HCT116 (cell line): Measurements from ENCODE around the gene CHID1. TPM values are rescaled to one million over a fixed set of nuclear protein-coding genes. Genes with fewer than 3 reads are reported as not detected.
A peak's percentile ranks its signal among the peaks of the same experiment; 100 is the strongest.

Experiments
- ATAC-seq: fragments of 200-7000 bp; cut with Tn5 transposase; 2 replicates; pipeline ENCODE4 v1.9.1; 2020; ENCODE audit warnings: mild to moderate bottlenecking, moderate library complexity
- BruUV-seq: library from RNA; stranded (reverse); fragments of 400-500 nt; replicated peaks from 2 replicates; lab custom pipeline; 2021; lab: Mats Ljungman, UMichigan
- CTCF ChIA-PET: fragments of 300-600 bp; sonication (Branson Sonifier 250); formaldehyde crosslinking; loops from one replicate; lab custom pipeline; 2021; ENCODE audit warnings: antibody characterized with exemption; lab: Charles Lee
- POLR2A ChIA-PET: fragments of 300-600, 350-600 bp; sonication (Branson Sonifier 250); formaldehyde crosslinking; loops from one replicate; lab custom pipeline; 2021; ENCODE audit warnings: antibody characterized with exemption; lab: Charles Lee
- RAD21 ChIA-PET, 2 experiments: fragments of 300-600 bp; sonication (Branson Sonifier 250); formaldehyde crosslinking; loops; one replicate each; lab custom pipeline; 2023; ENCODE audit warnings: low total read pairs in 2 of 2; ENCODE audit not compliant: uncharacterized antibody in 2 of 2, unreplicated experiment in 2 of 2, low non-redundant PET in 1 of 2; lab: Charles Lee
- DNase-seq: peaks from one replicate; pipeline ENCODE4 v3.0.0-alpha.2; 2010; ENCODE audit warnings: low read depth, low spot score
- H2AFZ ChIP-seq: fragments of 200-600 bp; shearing (Covaris generic), sonication (generic); 2 replicates; pipeline ENCODE4 v1.6.1; 2017; ENCODE audit warnings: low read depth, mixed run types, mixed read lengths, antibody characterized with exemption, low read length; ENCODE audit not compliant: poor library complexity, severe bottlenecking
- H3K27ac ChIP-seq: 2 replicates; pipeline ENCODE4 v1.5.1; 2012; ENCODE audit warnings: low read depth, low read length
- H3K27me3 ChIP-seq: fragments of 200-600 bp; sonication (generic); 2 replicates; pipeline ENCODE4 v1.6.1; 2016; ENCODE audit warnings: mixed run types, low read length, mixed read lengths; ENCODE audit not compliant: insufficient read depth
- H3K36me3 ChIP-seq, 2 experiments: fragments of 200-500 bp in 1 of 2; fragments of 200-600 bp in 1 of 2; sonication (Bioruptor generic) in 1 of 2; sonication (generic) in 1 of 2; 2 replicates each; pipeline versions ENCODE4 v1.5.1 to v1.6.1; 2014 to 2016; ENCODE audit warnings: low read length in 2 of 2, inconsistent platforms in 1 of 2, mixed read lengths in 1 of 2, mixed run types in 1 of 2; ENCODE audit not compliant: insufficient read depth in 2 of 2, control insufficient read depth in 1 of 2
- H3K4me1 ChIP-seq, 2 experiments: fragments of 200-600 bp in 1 of 2; sonication (generic) in 1 of 2; 2 replicates each; pipeline versions ENCODE4 v1.5.1 to v1.6.1; 2012 to 2017; ENCODE audit warnings: low read length in 2 of 2, inconsistent platforms in 1 of 2, mild to moderate bottlenecking in 1 of 2, mixed read lengths in 1 of 2, mixed run types in 1 of 2, moderate library complexity in 1 of 2; ENCODE audit not compliant: insufficient read depth in 2 of 2, control insufficient read depth in 1 of 2
- H3K4me2 ChIP-seq: fragments of 200-600 bp; sonication (generic); 2 replicates; pipeline ENCODE4 v1.6.1; 2017; ENCODE audit warnings: mixed run types, low read length, mixed read lengths
- H3K4me3 ChIP-seq, 2 experiments: fragments of 200-600 bp in 1 of 2; sonication (generic) in 1 of 2; replicated peaks in 1 of 2; 2 replicates each; pipeline ENCODE4 v1.5.1; 2011 to 2016; ENCODE audit warnings: low read length in 2 of 2, control low read depth in 1 of 2, low read depth in 1 of 2, mild to moderate bottlenecking in 1 of 2, mixed read lengths in 1 of 2, mixed run types in 1 of 2
- H3K79me2 ChIP-seq: fragments of 200-600 bp; sonication (generic); 2 replicates; pipeline ENCODE4 v1.6.1; 2017; ENCODE audit warnings: mild to moderate bottlenecking, mixed run types, low read length, moderate library complexity, mixed read lengths; ENCODE audit not compliant: insufficient read depth
- H3K9ac ChIP-seq: fragments of 200-600 bp; sonication (generic); 2 replicates; pipeline ENCODE4 v1.6.1; 2016; ENCODE audit warnings: low read length, mixed read lengths
- H3K9me2 ChIP-seq: fragments of 200-600 bp; sonication (generic), shearing (Covaris generic); 2 replicates; pipeline ENCODE4 v1.6.1; 2017; ENCODE audit warnings: mixed run types, mild to moderate bottlenecking, moderate library complexity; ENCODE audit not compliant: insufficient read depth
- H3K9me3 ChIP-seq, 2 experiments: fragments of 200-500 bp in 1 of 2; fragments of 200-600 bp in 1 of 2; sonication (Bioruptor generic) in 1 of 2; sonication (generic) in 1 of 2; 2 replicates each; pipeline ENCODE4 v1.6.1; 2014 to 2017; ENCODE audit warnings: low read length in 2 of 2, mixed read lengths in 2 of 2, inconsistent platforms in 1 of 2, low read depth in 1 of 2, mild to moderate bottlenecking in 1 of 2, mixed run types in 1 of 2, moderate library complexity in 1 of 2; ENCODE audit not compliant: control insufficient read depth in 1 of 2, insufficient read depth in 1 of 2
- H4K20me1 ChIP-seq: fragments of 200-600 bp; sonication (generic), shearing (Covaris generic); 2 replicates; pipeline ENCODE4 v1.6.1; 2017; ENCODE audit warnings: mixed run types, mild to moderate bottlenecking, moderate library complexity; ENCODE audit not compliant: insufficient read depth
- CBX3 ChIP-seq: IDR thresholded peaks from 2 replicates; pipeline ENCODE4 v1.6.1; 2012; ENCODE audit warnings: low read depth
- EZH2phosphoT487 ChIP-seq: fragments of 200-600 bp; IDR thresholded peaks from 2 replicates; pipeline ENCODE4 v1.6.1; 2018; ENCODE audit warnings: antibody characterized with exemption, borderline replicate concordance
- POLR2A ChIP-seq: IDR thresholded peaks from 2 replicates; pipeline ENCODE4 v1.7.0; 2011; ENCODE audit warnings: borderline replicate concordance; ENCODE audit not compliant: insufficient read depth, insufficient read length; ENCODE audit errors: extremely low read depth
- REST ChIP-seq: IDR thresholded peaks from 2 replicates; pipeline ENCODE4 v1.6.1; 2012; ENCODE audit warnings: low read depth
- SP1 ChIP-seq: IDR thresholded peaks from 2 replicates; pipeline ENCODE4 v1.6.1; 2012; ENCODE audit warnings: low read depth
- TCF7L2 ChIP-seq: IDR thresholded peaks from 2 replicates; pipeline ENCODE4 v1.7.0; 2011; ENCODE audit warnings: borderline replicate concordance, inconsistent platforms; ENCODE audit not compliant: insufficient read depth, insufficient read length; ENCODE audit errors: extremely low read depth
- YY1 ChIP-seq: IDR thresholded peaks from 2 replicates; pipeline ENCODE4 v1.6.1; 2011; ENCODE audit warnings: low read length, low read depth, moderate library complexity, mild to moderate bottlenecking; ENCODE audit not compliant: insufficient replicate concordance; ENCODE audit errors: extremely low read depth
- ZBTB33 ChIP-seq: IDR thresholded peaks from 2 replicates; pipeline ENCODE4 v1.6.1; 2011; ENCODE audit warnings: mild to moderate bottlenecking, low read length, moderate library complexity; ENCODE audit not compliant: insufficient replicate concordance; ENCODE audit errors: extremely low read depth
- ZFX ChIP-seq: fragments of 450-650 bp; IDR thresholded peaks from 2 replicates; pipeline ENCODE4 v1.6.1; 2017
- ZNF274 ChIP-seq: fragments of 200-500 bp; sonication (Bioruptor generic); IDR thresholded peaks from 2 replicates; pipeline ENCODE4 v1.6.1; 2014; ENCODE audit warnings: mild to moderate bottlenecking, low read depth, low read length, inconsistent platforms
- intact Hi-C: fragments of 100-400 bp; cut with micrococcal nuclease; formaldehyde crosslinking; loops from 2 replicates; pipeline ENCODE4 v1.10.0; 2022
- total RNA-seq: library from RNA; stranded (reverse); gene quantifications from one replicate; pipeline ENCODE4 v1.2.1, GENCODE V29; 2021; ENCODE audit not compliant: unreplicated experiment
- TF ChIP-seq, protein P1 (sequence below), 3 experiments: fragments of 200-600 bp in 1 of 3; sonication (generic) in 1 of 3; IDR thresholded peaks in 2 of 3; conservative IDR thresholded peaks in 1 of 3; 2 replicates each; pipeline ENCODE4 v1.5.1; 2012 to 2017; ENCODE audit warnings: low read depth in 2 of 3, low read length in 2 of 3, antibody characterized with exemption in 1 of 3, borderline replicate concordance in 1 of 3, control low read depth in 1 of 3, mild to moderate bottlenecking in 1 of 3, mixed read lengths in 1 of 3, mixed run types in 1 of 3, moderate library complexity in 1 of 3; ENCODE audit not compliant: insufficient read depth in 1 of 3

The CHID1 gene
- total RNA-seq, 1 experiment from 2014 or later: 102 TPM

- RAD21 ChIA-PET: interaction anchor here in 1 of 2 experiments (1.0 kb wide), 1 partner anchor 16 kb away, joined by 3 read pairs; no protein-coding TSS in a partner anchor
Observed at GRCh38 chr11:862081-862661, 48.4 kb downstream of the CHID1 start.

GRCh38 chr11:861105-861479 is 49.5 kb downstream of the CHID1 start:
- ChIA-PET POLR2A (no interaction called here), RAD21 (interaction anchor here in 1 of 2 experiments (1.0 kb wide), 1 partner anchor 15 kb away, joined by 3 read pairs; no protein-coding TSS in a partner anchor), CTCF (no interaction called here)
- H3K9me3 ChIP-seq: no peaks in the 10 kb centered on the region
- no peaks in the 10 kb centered on the region for H4K20me1 ChIP-seq
- H3K36me3 ChIP-seq: no peaks in the 10 kb centered on the region
- no peaks in the 10 kb centered on the region for H3K79me2 ChIP-seq
- ATAC-seq (no peak), DNase-seq (no peak)
- no peak overlapping the region for H3K9ac ChIP-seq
- no peak overlapping the region for H2AFZ ChIP-seq
- H3K4me3 ChIP-seq: no peak overlapping the region
- no peak overlapping the region for H3K27ac ChIP-seq
- H3K4me1 ChIP-seq: peaks cover 7 to 26% of the 10 kb centered on the region in 2 experiments
- no peaks in the 10 kb centered on the region for H3K27me3 ChIP-seq
- H3K9me2 ChIP-seq: no peaks in the 10 kb centered on the region
- H3K4me2 ChIP-seq: no peak overlapping the region
- no TSS peak for BruUV-seq
- intact Hi-C loops: no loop called here
- no peak for TF ChIP-seq ZNF274
- no peak for TF ChIP-seq ZFX
- TF ChIP-seq REST: no peak
- TF ChIP-seq ZBTB33: no peak
- TF ChIP-seq EZH2phosphoT487: no peak

More at GRCh38 chr11:862081-862661, 48.4 kb downstream of the CHID1 start:
- no peak for DNase-seq
- Histone ChIP-seq H4K20me1 (no peaks in the 10 kb centered on the region), H3K4me1 (peaks cover 7 to 31% of the 10 kb centered on the region in 2 experiments), H3K36me3 (no peaks in the 10 kb centered on the region), H3K9me2 (no peaks in the 10 kb centered on the region), H3K9ac (no peak overlapping the region), H3K4me3 (no peak overlapping the region), H3K9me3 (no peaks in the 10 kb centered on the region), H3K79me2 (no peaks in the 10 kb centered on the region), H3K4me2 (no peak overlapping the region), H3K27me3 (no peaks in the 10 kb centered on the region), H2AFZ (no peak overlapping the region), H3K27ac (no peak overlapping the region)
- ChIA-PET POLR2A (no interaction called here), CTCF (interaction anchor here (0.7 kb wide), 1 partner anchor 389 kb away, joined by 4 read pairs; no protein-coding TSS in a partner anchor)
- ATAC-seq: peak; percentile 19
- intact Hi-C loops: no loop called here
- TF ChIP-seq SP1 (no peak), YY1 (no peak), POLR2A (no peak), ZFX (no peak), CBX3 (no peak), TCF7L2 (no peak)
- TF ChIP-seq, protein P1, sequence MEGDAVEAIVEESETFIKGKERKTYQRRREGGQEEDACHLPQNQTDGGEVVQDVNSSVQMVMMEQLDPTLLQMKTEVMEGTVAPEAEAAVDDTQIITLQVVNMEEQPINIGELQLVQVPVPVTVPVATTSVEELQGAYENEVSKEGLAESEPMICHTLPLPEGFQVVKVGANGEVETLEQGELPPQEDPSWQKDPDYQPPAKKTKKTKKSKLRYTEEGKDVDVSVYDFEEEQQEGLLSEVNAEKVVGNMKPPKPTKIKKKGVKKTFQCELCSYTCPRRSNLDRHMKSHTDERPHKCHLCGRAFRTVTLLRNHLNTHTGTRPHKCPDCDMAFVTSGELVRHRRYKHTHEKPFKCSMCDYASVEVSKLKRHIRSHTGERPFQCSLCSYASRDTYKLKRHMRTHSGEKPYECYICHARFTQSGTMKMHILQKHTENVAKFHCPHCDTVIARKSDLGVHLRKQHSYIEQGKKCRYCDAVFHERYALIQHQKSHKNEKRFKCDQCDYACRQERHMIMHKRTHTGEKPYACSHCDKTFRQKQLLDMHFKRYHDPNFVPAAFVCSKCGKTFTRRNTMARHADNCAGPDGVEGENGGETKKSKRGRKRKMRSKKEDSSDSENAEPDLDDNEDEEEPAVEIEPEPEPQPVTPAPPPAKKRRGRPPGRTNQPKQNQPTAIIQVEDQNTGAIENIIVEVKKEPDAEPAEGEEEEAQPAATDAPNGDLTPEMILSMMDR (IDR thresholded peaks at IDR 0.05 in 2 of 3, conservative IDR thresholded peaks at IDR 0.05 in 1 of 3; ENCODE audit: borderline replicate concordance in 1 of 3, insufficient read depth in 1 of 3, low read depth in 2 of 3, low read length in 2 of 3): no peak
- BruUV-seq: no TSS peak
